Smooth muscle cell (in vitro differentiated cells): ENCODE measurements around the gene OGFOD3. TPM values are rescaled to one million over a fixed set of nuclear protein-coding genes. Genes with fewer than 3 reads are reported as not detected.
"Not testable (repeated sequence)": the region's sequence is repeated elsewhere in the genome, so short reads cannot be mapped to it uniquely, and the experiment has no call there.

Experiments
- DNase-seq: peaks from one replicate; lab custom pipeline; 2025; ENCODE audit not compliant: unreplicated experiment; lab: John Stamatoyannopoulos, UW
- H2AFZ ChIP-seq: fragments of 200-600 bp; sonication (generic); 2 replicates; pipeline ENCODE4 v1.6.0; 2016; ENCODE audit warnings: antibody characterized with exemption, low read depth, mild to moderate bottlenecking
- H3F3A ChIP-seq: fragments of 200-600 bp; sonication (generic); 2 replicates; pipeline ENCODE4 v1.6.0; 2017; ENCODE audit warnings: antibody characterized with exemption, low read depth
- H3K27ac ChIP-seq: fragments of 200-600 bp; sonication (generic); 2 replicates; pipeline ENCODE4 v1.5.1; 2016; ENCODE audit warnings: low read depth, mild to moderate bottlenecking
- H3K27me3 ChIP-seq: fragments of 200-600 bp; sonication (generic); 2 replicates; pipeline ENCODE4 v1.6.1; 2016; ENCODE audit warnings: low read depth, mild to moderate bottlenecking
- H3K36me3 ChIP-seq: fragments of 200-600 bp; sonication (generic); 2 replicates; pipeline ENCODE4 v1.5.1; 2016; ENCODE audit warnings: low read depth
- H3K4me1 ChIP-seq: fragments of 200-600 bp; sonication (generic); 2 replicates; pipeline ENCODE4 v1.5.1; 2016; ENCODE audit warnings: low read depth
- H3K4me2 ChIP-seq: fragments of 200-600 bp; sonication (generic); 2 replicates; pipeline ENCODE4 v1.6.0; 2016; ENCODE audit warnings: mild to moderate bottlenecking
- H3K4me3 ChIP-seq: fragments of 200-600 bp; sonication (generic); 2 replicates; pipeline ENCODE4 v1.5.1; 2016; ENCODE audit warnings: mild to moderate bottlenecking
- H3K79me2 ChIP-seq: fragments of 200-600 bp; sonication (generic); 2 replicates; pipeline ENCODE4 v1.6.0; 2016; ENCODE audit warnings: low read depth, mild to moderate bottlenecking
- H3K9ac ChIP-seq: fragments of 200-600 bp; sonication (generic); 2 replicates; pipeline ENCODE4 v1.6.0; 2016; ENCODE audit warnings: low read depth
- H3K9me3 ChIP-seq: fragments of 200-600 bp; sonication (generic); replicated peaks from 2 replicates; pipeline ENCODE4 v1.5.1; 2016; ENCODE audit warnings: low read depth
- H4K20me1 ChIP-seq: fragments of 200-600 bp; sonication (generic); 2 replicates; pipeline ENCODE4 v1.6.0; 2016; ENCODE audit warnings: low read depth
- CTCF ChIP-seq: fragments of 200-600 bp; sonication (generic); IDR thresholded peaks from 2 replicates; pipeline ENCODE4 v1.5.1; 2017; ENCODE audit warnings: borderline replicate concordance, mild to moderate bottlenecking, antibody characterized with exemption; ENCODE audit not compliant: insufficient read depth, poor library complexity, severe bottlenecking
- WGBS: methylation state at CpG from one replicate; pipeline ENCODE4 v1.1.7; 2016; ENCODE audit warnings: low lambda C conversion rate; 5-methylcytosine and 5-hydroxymethylcytosine counted together
- polyA plus RNA-seq: library from polyadenylated mRNA; unstranded; fragments of >200 nt; fragmentation: Nextera tagmentation; extraction: Ambion mirVana; gene quantifications from 2 replicates; pipeline ENCODE4 v1.2.1, GENCODE V29; 2016
- total RNA-seq: library from RNA; depleted of rRNA; stranded (reverse); fragments of >200 nt; gene quantifications from 2 replicates; pipeline ENCODE4 v1.2.3, GENCODE V29; 2014

The OGFOD3 gene
- total and polyA plus RNA-seq, 2 experiments from 2014 or later, result 10.5 to 30.4 TPM

GRCh38 chr17:82373731-82374625 is 44.4 kb downstream of the OGFOD3 start:
- Histone ChIP-seq H2AFZ (no peak overlapping the region), H3K27ac (no peak overlapping the region), H3K79me2 (no peaks in the 10 kb centered on the region), H3K4me2 (no peak overlapping the region), H3K9me3 (no peaks in the 10 kb centered on the region), H3K9ac (no peak overlapping the region), H3K27me3 (peaks cover 45% of the 10 kb centered on the region), H3K36me3 (no peaks in the 10 kb centered on the region), H4K20me1 (no peaks in the 10 kb centered on the region), H3K4me3 (no peak overlapping the region), H3K4me1 (no peaks in the 10 kb centered on the region), H3F3A (no peaks in the 10 kb centered on the region)
- TF ChIP-seq CTCF, result no peak
- no peak for DNase-seq
- WGBS, result 96% methylated on average over 33 of the region's 37 CpGs

GRCh38 chr17:82373072-82373452 is 45.3 kb downstream of the OGFOD3 start:
- not testable (repeated sequence) for H3K9me3 ChIP-seq, H3K4me3 ChIP-seq, H4K20me1 ChIP-seq, H3K27ac ChIP-seq, H3F3A ChIP-seq, H3K36me3 ChIP-seq, H2AFZ ChIP-seq, H3K9ac ChIP-seq, H3K4me1 ChIP-seq, H3K79me2 ChIP-seq, H3K4me2 ChIP-seq, DNase-seq
- H3K27me3 ChIP-seq, result peaks cover 45% of the 10 kb centered on the region
- WGBS, result 93% methylated on average over 10 of the region's 10 CpGs

- no peaks in the 10 kb centered on the region for H3K9me3 ChIP-seq
- no peaks in the 10 kb centered on the region for H3K4me1 ChIP-seq
- no peak for TF ChIP-seq CTCF
- no peak for DNase-seq
- H2AFZ ChIP-seq, result no peak overlapping the region
- no peak overlapping the region for H3K4me2 ChIP-seq
- 50% methylated on average over 37 of the region's 41 CpGs for WGBS
- no peak overlapping the region for H3K27ac ChIP-seq
- peaks cover 45% of the 10 kb centered on the region for H3K27me3 ChIP-seq
- H4K20me1 ChIP-seq, result no peaks in the 10 kb centered on the region
- no peaks in the 10 kb centered on the region for H3K79me2 ChIP-seq
- H3K36me3 ChIP-seq, result no peaks in the 10 kb centered on the region
- H3K4me3 ChIP-seq, result no peak overlapping the region
- no peaks in the 10 kb centered on the region for H3F3A ChIP-seq
- no peak overlapping the region for H3K9ac ChIP-seq
These were observed 45.9 kb downstream of the OGFOD3 start for GRCh38 chr17:82372249-82373071.
